ENCODE measurements around the gene C11orf98.

DNA sequence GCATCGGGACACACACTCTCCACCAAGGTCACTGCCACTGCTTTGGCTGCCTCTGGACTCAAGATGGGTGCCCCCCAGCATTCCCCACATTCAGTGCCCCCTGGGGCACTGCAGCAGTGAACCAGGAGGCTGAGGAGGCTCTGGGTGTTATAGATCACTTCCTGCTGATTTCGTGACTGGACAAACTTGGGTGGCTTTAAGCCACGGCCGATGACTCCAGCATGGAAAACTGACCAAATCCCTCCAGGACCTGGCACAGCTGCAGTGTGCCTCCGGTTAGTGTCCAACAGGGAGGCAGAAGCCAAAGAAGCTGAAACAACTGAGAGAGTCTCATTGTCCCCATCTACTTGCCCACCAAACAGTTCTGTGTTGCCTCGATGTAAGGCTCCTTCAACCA is 17.4 kb downstream of the C11orf98 start:
- TF ChIP-seq TAF1 (IDR thresholded peaks at IDR 0.05; ENCODE audit: borderline replicate concordance, low read depth, low read length) (no peak), POLR2A (IDR thresholded peaks at IDR 0.05; ENCODE audit: low read depth, low read length) (no peak)
